Measurements from ENCODE around the gene CTRB1. TPM values are rescaled to one million over a fixed set of nuclear protein-coding genes. Genes with fewer than 3 reads are reported as not detected.
"Not testable (repeated sequence)": the region's sequence is repeated elsewhere in the genome, so short reads cannot be mapped to it uniquely, and the experiment has no call there.

Gene CTRB1
- polyA plus RNA-seq, 12 donors, result 0.26 to 0.72 (median 0.51) TPM; not detected in 8

- DNase-seq, result no peak
Observed at GRCh38 chr16:75203667-75204409, 14.9 kb upstream of the CTRB1 start.

- no peak for DNase-seq
Observed at GRCh38 chr16:75204410-75204758, 14.4 kb upstream of the CTRB1 start.

- DNase-seq, result not testable (repeated sequence)
Observed at GRCh38 chr16:75204905-75205304, 13.9 kb upstream of the CTRB1 start.

GRCh38 chr16:75205438-75205837 is 13.3 kb upstream of the CTRB1 start:
- DNase-seq, result not testable (repeated sequence)

GRCh38 chr16:75205961-75206748 is 12.6 kb upstream of the CTRB1 start:
- DNase-seq, result not testable (repeated sequence)

GRCh38 chr16:75206749-75207451 is 11.9 kb upstream of the CTRB1 start, which contains the start of gene CTRB2:
Gene CTRB2, minus strand, starts transcription at chr16:75207161. Its CDS starts 20 bp downstream, at chr16:75207141.
- no peak for DNase-seq

GRCh38 chr16:75207831-75208230 is 11.0 kb upstream of the CTRB1 start:
- no peak for DNase-seq

- no peak for DNase-seq
Observed at GRCh38 chr16:75208242-75208825, 10.5 kb upstream of the CTRB1 start.

- no peak for DNase-seq
Observed at GRCh38 chr16:75208861-75209505, 9.8 kb upstream of the CTRB1 start.

GRCh38 chr16:75209514-75209913 is 9.3 kb upstream of the CTRB1 start:
- DNase-seq, result not testable (repeated sequence)

- DNase-seq, result no peak
Observed at GRCh38 chr16:75209944-75210343, 8.8 kb upstream of the CTRB1 start.

GRCh38 chr16:75211286-75211685 is 7.5 kb upstream of the CTRB1 start:
- not testable (repeated sequence) for DNase-seq

GRCh38 chr16:75216127-75216526 is 2.7 kb upstream of the CTRB1 start:
- DNase-seq, result no peak

GRCh38 chr16:75216576-75216975 is 2.2 kb upstream of the CTRB1 start:
- DNase-seq, result no peak

- no peak for DNase-seq
Observed at GRCh38 chr16:75217389-75217851, 1.4 kb upstream of the CTRB1 start.

GRCh38 chr16:75219088-75219487 is 300 bp downstream of the CTRB1 start:
- DNase-seq, result no peak

- no peak for DNase-seq
Observed at GRCh38 chr16:75219838-75220237, 1.1 kb downstream of the CTRB1 start.

GRCh38 chr16:75222271-75222783 is 3.5 kb downstream of the CTRB1 start:
- peak; percentile 84 for DNase-seq

GRCh38 chr16:75223129-75223528 is 4.3 kb downstream of the CTRB1 start:
- not testable (repeated sequence) for DNase-seq

GRCh38 chr16:75224306-75225082 is 5.7 kb downstream of the CTRB1 start:
- DNase-seq, result no peak
